Measurements from ENCODE around the gene UNC5C. TPM values are rescaled to one million over a fixed set of nuclear protein-coding genes. Genes with fewer than 3 reads are reported as not detected.
"Not testable (repeated sequence)": the region's sequence is repeated elsewhere in the genome, so short reads cannot be mapped to it uniquely, and the experiment has no call there.

UNC5C gene
- total RNA-seq, 1 experiment from 2014 or later: 0.50 TPM

DNA sequence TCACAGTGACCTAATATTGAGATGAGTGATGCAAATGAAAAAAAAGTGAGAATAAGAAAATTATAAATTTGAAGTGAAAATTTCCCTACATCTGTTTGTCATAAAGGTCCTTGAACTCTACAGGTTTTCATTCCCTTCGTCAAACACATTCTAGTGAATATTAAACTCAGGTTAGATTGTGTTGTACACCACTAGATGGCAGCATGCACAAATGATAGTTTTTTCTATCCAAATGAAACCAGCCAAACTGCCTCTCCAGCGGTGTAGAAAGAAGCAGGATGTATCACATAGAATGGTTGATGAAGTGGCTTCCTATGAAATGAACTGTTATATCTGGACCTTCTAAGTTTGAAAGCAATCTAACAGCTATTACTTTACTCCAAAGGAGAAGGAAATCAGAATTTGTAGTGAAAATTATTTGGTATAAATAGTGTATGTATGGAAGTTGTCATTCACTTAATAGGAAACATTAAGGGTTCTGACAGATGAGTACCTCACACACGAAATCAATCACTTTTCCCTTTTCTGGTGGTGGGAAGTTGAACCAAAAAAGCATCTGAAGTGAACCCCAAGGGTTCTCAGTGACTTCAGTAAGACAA lies 382.7 kb downstream of the UNC5C start:
- DNase-seq (ENCODE audit: low read depth, low spot score): peak; percentile 80
- in situ Hi-C loops (cut with HindIII; ENCODE audit: low pct_unique_long_range_greater_than_20kb, low sequenced_read_pairs): no loop called here

DNA sequence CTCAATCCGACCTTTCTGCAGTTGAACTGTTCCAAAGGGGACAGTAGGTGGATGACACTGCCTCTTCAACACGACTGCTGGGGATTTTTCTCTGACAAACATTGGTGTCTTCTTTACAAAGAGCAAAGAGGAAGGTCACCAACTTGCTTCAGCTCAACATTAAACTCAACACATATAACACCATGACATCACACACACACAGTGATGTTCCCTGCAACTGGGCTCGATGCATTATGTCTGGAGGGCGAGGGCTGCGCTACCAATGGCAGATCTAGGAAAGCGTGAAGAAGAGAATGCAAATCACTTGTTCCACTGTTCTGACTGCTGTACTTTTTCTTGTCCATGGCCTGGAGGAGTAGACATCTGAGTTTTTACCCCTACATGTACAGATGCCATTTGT lies 385.9 kb downstream of the UNC5C start:
- in situ Hi-C loops (cut with HindIII; ENCODE audit: low pct_unique_long_range_greater_than_20kb, low sequenced_read_pairs): no loop called here
- DNase-seq (ENCODE audit: low read depth, low spot score): no peak

DNA sequence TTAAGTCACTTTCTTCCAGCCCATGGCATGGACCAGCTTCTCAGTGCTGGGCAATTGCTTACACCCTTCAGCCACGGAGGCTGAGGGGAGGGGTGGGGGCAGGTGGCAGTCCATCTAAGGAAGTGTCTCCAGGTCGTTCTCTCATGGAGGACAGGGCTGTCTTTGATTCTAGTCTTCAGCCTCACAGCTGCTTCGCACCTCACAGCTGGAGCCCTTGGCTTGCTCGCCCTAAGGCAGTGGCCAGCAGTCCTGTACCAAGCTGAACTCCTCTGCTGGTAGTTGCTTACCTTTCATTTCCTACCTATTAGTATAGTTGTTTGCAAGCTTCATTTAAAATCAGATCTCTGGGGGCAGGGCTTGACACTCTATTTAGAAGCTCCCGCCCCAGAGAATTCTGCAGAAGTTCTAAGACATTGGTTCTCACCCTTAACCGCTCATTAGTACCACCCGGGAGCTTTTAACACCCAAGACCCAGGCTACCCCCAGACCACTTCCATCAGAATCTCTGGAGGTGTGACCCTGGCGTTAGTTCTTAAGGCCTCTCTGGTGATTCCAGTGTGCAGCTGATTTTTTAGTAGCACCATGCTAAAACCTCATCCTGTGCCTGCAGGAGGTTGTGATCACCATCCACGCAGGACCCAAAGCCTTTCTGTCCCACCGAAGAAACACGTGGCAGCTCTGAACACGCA lies 386.8 kb downstream of the UNC5C start:
- no peak for DNase-seq (ENCODE audit: low read depth, low spot score)
- in situ Hi-C loops (cut with HindIII; ENCODE audit: low pct_unique_long_range_greater_than_20kb, low sequenced_read_pairs): no loop called here

DNA sequence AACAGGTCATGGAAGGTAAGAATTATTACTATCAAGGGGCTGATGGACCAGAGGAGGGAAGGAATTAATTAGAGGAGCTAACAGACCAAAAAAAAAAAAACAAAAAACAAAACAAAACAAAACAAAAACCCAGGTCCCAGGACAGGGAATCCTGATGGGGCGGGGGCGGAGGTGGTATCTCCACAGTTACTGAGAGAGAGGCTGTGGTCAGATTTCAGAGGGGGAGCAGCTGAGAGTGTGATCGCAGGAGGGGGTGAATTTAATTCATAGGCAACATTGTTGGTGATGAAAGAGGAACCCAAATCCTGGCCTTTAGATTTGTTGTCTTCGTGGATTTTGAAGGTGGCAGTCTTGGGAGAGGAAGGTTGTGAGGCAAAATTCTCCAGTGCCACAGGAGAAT lies 389.4 kb downstream of the UNC5C start:
- no peak for DNase-seq (ENCODE audit: low read depth, low spot score)
- in situ Hi-C loops (cut with HindIII; ENCODE audit: low pct_unique_long_range_greater_than_20kb, low sequenced_read_pairs): no loop called here

DNA sequence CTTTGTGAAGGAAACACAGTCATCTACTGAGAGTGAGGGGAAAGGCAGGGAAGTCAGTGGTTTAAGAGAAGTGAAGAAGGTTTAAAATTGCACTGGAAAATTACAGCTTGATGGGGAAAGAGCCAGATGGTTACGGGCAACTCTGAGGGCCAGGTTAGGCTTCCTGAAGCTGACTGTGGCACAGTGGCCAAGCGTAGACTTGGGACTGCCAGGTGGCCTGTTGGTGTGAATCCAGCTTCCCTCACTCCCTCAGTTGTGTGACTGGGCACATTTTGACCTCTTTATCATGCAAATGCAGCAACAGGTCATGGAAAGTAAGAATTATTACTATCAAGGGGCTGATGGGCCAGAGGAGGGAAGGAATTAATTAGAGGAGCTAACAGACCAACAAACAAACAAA lies 390.1 kb downstream of the UNC5C start:
- in situ Hi-C loops (cut with HindIII; ENCODE audit: low pct_unique_long_range_greater_than_20kb, low sequenced_read_pairs): no loop called here
- DNase-seq (ENCODE audit: low read depth, low spot score): no peak

DNA sequence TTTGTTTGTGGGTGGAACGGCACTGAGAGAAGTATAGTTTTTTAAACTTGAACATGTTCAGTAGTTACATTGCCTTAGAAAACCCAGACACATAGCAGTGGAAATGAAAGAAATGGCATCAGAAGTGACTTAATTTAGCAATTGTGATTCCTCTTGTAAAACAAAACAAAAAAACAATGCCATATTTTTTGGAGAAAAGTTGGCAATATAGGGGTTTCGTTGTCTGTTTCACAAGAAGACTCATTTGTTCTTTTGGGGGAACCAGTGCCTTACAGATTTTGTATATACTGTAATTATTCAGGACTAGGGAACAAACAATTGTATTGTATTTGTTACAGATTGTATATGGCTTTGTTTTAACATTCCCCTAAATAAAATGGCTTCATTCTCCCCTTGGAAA lies 390.7 kb downstream of the UNC5C start:
- no peak for DNase-seq (ENCODE audit: low read depth, low spot score)
- in situ Hi-C loops (cut with HindIII; ENCODE audit: low pct_unique_long_range_greater_than_20kb, low sequenced_read_pairs): no loop called here

DNA sequence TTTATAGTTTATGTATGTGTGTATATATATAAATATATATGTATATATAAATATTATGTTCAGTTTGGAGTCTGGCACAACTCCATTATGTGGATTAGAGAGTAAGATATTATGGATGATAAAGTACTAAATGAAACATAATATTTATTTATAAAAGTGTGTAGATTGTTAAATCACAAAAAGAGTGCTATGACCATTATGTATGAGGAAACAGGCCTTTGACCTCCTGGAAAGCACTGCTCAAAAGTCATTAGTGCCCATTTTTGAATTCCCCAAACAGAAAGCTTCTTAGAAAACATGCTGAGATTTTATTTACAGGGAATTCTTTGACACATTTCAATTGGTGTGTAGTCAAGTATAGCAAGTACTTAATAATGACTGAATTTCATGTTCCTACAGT lies 391.2 kb downstream of the UNC5C start:
- no peak for DNase-seq (ENCODE audit: low read depth, low spot score)
- in situ Hi-C loops (cut with HindIII; ENCODE audit: low pct_unique_long_range_greater_than_20kb, low sequenced_read_pairs): no loop called here

DNA sequence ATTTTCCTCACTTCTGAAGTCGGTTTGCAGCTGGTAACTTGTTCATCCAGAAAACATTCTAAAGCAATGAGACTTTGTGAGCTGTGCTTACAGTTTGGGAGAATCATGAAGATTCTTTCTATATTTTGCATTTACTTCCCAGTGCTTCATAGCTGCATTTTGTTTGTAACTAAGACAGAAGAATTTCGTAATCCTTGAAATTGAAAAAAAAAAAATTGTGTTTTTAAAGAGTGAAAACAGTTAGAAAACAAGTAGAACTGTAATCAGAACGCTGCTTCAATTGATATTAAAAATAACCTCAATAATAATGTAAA lies 392.4 kb downstream of the UNC5C start:
- in situ Hi-C loops (cut with HindIII; ENCODE audit: low pct_unique_long_range_greater_than_20kb, low sequenced_read_pairs): no loop called here
- no peak for DNase-seq (ENCODE audit: low read depth, low spot score)

DNA sequence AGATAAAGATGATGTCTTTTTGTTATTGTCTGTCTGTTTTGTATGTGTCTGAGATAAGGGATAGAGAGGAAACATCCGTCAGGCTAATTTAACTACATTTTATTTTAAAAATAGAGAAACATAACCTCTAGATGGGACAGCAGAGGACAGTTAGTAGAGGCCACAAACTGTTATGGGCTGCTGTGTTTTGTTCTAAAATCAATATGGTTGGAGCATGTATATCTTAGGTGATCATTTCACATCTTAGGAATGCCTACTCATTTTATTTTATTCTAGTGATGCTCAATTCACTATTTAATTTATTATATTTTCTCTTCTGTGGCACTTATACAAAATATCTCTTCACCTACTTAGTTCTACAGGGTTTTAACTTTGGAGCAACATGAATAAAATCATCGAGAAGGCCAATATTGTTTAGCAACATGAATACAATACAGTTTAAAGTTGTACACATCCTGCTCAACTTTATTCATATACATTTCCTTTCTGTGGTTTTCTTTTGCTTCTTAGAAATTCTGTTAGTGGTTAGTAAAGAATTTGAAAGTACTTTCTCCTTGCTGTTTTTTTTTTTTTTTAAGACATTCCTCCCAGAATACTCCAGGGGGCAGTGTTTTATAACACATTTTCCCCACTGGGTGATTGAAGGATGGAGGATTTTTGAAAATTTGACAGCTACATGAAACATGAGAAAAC lies 392.9 kb downstream of the UNC5C start:
- DNase-seq (ENCODE audit: low read depth, low spot score): peak; percentile 46
- in situ Hi-C loops (cut with HindIII; ENCODE audit: low pct_unique_long_range_greater_than_20kb, low sequenced_read_pairs): no loop called here

DNA sequence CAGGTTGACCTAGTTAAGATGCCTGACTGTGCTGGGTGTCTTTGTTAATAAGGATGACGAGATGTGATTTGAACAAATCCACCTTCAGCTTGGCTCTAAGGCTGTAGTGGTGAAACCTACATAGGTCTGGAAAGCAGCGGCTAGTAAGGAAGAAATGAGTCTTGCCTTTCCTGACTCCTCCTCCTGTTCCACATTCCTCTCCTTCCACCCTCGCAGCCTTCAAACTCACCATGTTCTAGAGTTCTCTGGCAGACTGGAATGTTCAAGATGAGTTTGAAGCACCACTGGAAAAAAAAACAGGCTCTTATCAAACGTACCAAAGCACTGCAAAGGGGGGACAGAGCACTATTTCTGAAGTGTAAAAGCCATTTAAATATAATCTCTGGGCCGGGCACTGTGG lies 395.6 kb downstream of the UNC5C start:
- in situ Hi-C loops (cut with HindIII; ENCODE audit: low pct_unique_long_range_greater_than_20kb, low sequenced_read_pairs): no loop called here
- DNase-seq (ENCODE audit: low read depth, low spot score): no peak

DNA sequence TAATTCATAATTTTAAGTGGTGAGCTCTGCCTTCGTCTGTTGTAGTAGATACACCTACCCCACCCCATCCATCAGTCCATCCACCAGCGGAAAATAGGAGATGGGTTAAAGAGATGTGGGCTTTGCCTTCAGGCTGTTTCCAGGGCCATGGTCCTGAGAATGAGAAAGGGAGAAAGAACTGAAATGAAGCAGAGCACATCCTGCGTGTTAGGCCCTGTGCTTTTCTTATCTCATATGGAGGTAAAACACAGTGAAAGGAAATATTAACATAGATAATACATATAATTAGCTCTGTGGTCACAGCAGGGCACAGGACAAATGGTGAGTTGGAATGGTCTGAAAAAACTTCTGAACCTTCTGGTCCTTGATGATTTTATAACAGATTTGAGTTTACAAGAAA lies 397.5 kb downstream of the UNC5C start:
- in situ Hi-C loops (cut with HindIII; ENCODE audit: low pct_unique_long_range_greater_than_20kb, low sequenced_read_pairs): no loop called here
- no peak for DNase-seq (ENCODE audit: low read depth, low spot score)

DNA sequence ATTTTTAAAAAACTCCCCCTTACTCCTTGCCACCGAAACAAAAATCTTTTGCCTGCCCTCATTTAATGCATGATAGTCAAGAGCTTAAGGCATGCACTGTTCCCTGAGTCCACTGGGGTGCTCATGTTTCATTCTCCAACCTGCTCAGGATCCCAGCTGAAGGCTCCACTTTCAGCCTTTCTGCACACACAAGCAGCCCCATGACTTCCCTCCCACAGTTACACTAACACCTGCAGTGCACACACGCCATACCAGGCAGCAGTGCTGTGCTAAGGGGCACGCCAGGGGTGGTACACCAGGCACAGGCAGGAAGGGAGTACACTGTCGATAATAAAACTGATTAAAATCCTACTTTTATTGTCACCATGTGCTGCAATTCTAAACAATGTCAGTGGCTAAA lies 405.8 kb downstream of the UNC5C start:
- in situ Hi-C loops (cut with HindIII; ENCODE audit: low pct_unique_long_range_greater_than_20kb, low sequenced_read_pairs): no loop called here
- no peak for DNase-seq (ENCODE audit: low read depth, low spot score)

DNA sequence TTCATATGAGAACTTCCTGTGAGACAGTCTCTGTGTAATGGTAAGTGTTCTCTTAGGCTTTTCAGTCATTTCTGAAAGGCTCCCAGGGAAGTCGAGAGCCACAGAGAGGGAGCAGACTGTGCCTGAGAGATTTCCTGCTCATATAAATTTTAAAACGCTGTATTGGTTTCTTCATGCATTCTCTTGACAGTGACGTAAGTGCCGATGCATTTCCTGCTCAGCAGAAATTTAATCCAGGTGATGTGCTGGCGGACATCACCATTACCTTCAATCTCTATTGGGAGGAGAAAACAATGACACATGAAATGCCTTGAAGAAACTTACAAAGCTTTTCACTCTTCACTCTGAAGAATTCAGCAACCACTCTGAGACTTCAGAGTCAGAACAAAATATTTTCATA lies 407.4 kb downstream of the UNC5C start:
- in situ Hi-C loops (cut with HindIII; ENCODE audit: low pct_unique_long_range_greater_than_20kb, low sequenced_read_pairs): no loop called here
- no peak for DNase-seq (ENCODE audit: low read depth, low spot score)

DNA sequence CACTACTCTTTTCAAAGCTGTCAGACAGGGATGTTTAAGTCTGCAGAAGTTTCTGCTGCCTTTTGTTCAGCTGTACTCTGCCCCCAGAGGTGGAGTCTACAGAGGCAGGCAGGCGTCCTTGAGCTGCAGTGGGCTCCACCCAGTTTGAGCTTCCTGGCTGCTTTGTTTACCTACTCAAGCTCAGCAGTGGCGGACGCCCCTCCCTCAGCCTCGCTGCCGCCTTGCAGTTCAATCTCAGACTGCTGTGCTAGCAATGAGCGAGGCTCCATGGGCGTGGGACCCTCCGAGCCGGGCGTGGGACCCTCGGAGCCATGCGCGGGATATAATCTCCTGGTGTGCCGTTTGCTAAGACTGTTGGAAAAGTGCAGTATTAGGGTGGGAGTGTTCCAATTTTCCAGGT lies 409.3 kb downstream of the UNC5C start:
- in situ Hi-C loops (cut with HindIII; ENCODE audit: low pct_unique_long_range_greater_than_20kb, low sequenced_read_pairs); DNase-seq (ENCODE audit: low read depth, low spot score): not testable (repeated sequence)

DNA sequence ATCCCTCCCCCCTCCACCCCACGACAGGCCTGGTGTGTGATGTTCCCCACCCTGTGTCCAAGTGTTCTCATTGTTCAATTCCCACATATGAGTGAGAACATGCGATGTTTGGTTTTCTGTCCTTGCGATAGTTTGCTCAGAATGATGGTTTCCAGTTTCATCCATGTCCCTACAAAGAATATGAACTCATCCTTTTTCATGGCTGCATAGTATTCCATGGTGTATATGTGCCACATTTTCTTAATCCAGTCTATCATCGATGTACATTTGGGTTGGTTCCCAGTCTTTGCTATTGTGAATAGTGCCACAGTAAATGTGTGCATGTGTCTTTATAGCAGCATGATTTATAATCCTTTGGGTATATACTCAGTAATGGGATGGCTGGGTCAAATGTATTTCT lies 414.8 kb downstream of the UNC5C start:
- in situ Hi-C loops (cut with HindIII; ENCODE audit: low pct_unique_long_range_greater_than_20kb, low sequenced_read_pairs); DNase-seq (ENCODE audit: low read depth, low spot score): not testable (repeated sequence)

DNA sequence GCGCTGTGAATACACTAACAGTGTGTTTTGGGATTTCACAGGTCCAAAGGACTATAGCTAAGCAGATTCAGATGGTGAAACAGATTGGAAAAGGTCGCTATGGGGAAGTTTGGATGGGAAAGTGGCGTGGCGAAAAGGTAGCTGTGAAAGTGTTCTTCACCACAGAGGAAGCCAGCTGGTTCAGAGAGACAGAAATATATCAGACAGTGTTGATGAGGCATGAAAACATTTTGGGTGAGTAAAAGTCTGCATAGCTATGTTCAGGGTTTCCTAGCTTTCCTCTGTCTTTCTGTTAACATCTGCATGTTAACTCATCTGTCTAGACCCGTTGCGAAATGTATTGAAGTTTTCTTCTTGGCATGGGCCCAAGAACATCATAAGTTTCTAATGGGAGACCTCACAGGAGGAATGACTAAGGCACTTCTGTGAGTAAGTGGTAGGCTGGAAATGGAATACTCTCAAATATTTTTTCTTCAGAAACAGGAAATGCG lies 418.9 kb downstream of the UNC5C start:
- DNase-seq (ENCODE audit: low read depth, low spot score): peak; percentile 84
- in situ Hi-C loops (cut with HindIII; ENCODE audit: low pct_unique_long_range_greater_than_20kb, low sequenced_read_pairs): no loop called here

DNA sequence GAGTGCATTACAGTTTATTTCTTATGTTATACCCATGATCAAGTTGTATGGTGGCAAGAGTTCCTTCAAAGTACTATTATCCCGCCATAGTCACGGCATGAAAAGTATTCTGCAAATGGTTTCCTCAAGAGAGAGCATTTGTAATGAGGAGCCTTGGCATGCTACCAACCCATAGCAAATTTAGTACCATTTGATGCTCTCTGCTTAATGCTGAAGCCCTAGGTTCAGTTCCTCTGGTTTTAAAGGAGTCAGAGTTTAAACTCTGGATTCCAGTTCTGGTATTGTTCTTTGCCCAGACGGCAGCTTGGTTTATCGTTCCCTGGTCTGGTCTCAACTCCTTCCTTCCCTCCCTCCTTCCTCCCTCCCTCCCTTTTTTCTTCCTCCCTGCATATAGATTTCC lies 419.7 kb downstream of the UNC5C start:
- in situ Hi-C loops (cut with HindIII; ENCODE audit: low pct_unique_long_range_greater_than_20kb, low sequenced_read_pairs): no loop called here
- DNase-seq (ENCODE audit: low read depth, low spot score): no peak

DNA sequence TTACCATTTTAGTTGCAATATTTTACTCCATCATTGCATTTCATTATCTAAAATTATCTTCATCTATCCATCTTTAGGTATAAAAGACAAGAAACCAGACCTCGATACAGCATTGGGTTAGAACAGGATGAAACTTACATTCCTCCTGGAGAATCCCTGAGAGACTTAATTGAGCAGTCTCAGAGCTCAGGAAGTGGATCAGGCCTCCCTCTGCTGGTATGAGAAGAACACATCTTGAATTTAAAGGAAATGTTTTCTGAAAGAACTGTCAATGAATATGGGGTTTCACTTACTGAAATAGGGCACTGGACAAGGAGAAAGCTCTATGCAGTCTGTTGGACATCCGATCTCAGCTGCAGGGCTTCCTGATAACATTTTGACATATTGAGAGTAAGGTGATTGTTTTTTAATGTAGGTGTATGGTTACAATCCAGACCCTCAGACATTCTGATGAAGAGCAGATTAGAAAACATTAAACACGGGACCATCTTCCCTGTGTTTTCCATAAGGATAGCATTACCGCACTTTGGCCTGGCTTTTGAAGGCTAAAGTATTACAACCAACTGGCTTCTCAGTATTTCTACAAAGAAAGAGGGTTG lies 423.8 kb downstream of the UNC5C start:
- in situ Hi-C loops (cut with HindIII; ENCODE audit: low pct_unique_long_range_greater_than_20kb, low sequenced_read_pairs): no loop called here
- peak; percentile 79 for DNase-seq (ENCODE audit: low read depth, low spot score)

DNA sequence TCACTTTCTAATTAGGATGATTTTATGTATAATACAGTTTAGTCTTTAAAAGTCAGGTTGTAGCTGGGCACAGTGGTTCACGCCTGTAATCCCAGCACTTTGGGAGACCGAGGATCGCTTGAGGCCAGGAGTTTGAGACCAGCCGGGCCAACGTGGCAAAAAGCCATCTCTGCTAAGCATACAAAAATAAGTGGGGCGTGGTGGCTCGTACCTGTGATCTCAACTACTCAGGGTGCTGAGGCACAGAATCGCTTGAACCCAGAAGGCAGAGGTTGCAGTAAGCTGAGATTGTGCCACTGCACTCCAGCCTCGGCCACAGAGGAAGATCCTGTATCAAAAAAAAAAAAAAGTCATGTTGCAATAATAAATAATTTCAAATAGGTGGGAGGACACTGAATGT lies 426.8 kb downstream of the UNC5C start:
- in situ Hi-C loops (cut with HindIII; ENCODE audit: low pct_unique_long_range_greater_than_20kb, low sequenced_read_pairs): no loop called here
- DNase-seq (ENCODE audit: low read depth, low spot score): no peak

Data from SK-MEL-5 (cell line).